HG03108 (cell line): ENCODE data around the gene KRT26.

ENCODE experiments used
- ATAC-seq: cut with Tn5 transposase; IDR thresholded peaks from one replicate; pipeline ENCODE4 v1.9.1; 2021; ENCODE audit warnings: moderate library complexity; ENCODE audit not compliant: unreplicated experiment

The KRT26 gene

DNA sequence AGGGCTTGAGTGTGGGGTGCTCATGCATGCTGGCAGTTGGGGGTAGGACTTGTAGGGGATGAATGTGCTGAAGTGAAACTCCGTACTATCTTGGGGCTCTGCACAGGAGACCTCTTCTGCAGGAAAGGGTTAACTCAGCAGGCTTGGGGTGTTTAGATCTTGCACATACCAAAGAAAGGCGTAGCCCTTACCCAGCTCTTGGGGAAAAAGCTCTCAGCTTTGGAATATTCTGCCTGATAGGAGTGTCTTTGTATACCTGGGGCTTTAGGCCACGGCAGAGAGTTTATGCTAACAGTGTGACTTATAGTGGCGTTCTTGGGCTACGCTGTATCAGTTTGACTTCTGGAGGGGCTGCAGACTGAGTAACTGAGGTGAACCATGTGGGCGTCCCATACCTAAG is 38.0 kb downstream of the KRT26 start:
- no peak for ATAC-seq

DNA sequence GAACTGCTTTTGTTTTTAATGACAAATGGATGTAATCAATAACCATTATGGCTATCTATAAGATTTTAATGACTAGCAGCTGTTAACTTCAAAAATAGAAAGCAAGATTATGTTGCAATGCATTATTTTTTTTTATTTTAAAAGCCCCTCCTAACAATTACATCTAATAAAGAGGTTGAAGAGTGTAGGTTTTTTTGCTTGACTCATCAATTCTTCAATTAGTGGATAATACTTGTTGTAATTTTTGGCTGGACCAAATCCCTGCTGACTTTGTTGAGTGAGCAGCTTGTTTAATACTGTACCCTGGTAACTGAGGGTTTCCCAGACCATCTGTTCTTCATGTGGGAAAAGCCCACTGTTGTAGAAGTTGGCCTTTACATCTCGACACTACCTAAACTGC is 41.0 kb downstream of the KRT26 start:
- ATAC-seq: no peak

DNA sequence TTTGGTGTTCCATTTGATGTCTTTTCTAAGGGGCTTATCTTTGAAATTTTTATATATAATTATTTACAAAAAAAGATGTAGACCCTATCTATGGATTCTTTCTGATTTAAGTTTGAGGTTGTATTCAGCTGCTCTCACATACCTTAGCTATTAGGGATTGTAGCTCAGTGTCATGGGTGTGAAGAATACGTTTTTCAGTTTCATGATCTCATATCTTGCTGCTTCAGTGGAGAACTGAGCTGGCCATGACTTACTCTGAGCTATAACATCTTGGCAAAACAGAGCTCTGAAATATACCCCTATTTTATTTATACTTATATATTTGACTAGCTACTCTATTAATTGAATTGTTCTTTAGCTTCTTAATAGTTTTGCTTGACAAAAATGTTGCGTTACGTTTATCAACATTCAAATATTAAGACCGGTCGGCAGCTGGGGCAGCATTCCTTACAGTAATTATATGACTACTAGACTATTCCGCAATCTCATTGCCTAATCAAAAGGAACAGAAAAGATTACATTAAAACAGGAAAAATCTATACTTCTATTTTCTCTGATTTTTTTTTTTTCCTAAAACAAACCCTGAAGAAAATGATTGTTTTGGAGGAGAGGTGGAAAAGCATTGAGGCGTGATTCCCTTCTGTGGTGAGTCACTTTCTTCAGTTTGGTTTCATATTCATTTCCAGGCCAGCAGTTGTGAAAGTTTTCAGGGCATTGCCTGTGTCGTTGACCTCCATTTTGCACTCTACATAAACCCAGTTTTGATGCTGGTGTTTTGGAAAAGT is 44.4 kb downstream of the KRT26 start:
- no peak for ATAC-seq

DNA sequence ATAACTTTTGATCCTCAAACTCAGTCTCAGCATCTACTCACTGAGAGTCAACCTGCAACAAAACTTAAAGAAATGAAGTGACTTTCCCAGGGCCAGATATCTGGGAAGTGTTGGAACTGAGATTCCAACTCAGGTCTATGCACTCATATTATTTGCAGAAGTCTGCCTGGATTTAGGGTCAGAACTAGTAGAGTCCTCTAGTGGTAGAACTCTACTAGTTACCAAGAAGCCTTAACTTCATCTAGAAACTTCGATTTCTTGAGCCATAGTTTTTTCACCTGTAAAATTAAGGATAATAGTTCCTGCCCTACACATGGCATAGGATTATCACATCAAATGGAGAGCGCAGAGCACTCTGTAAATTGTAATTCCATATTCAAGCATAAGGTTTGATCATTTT is 45.1 kb downstream of the KRT26 start:
- ATAC-seq: no peak

DNA sequence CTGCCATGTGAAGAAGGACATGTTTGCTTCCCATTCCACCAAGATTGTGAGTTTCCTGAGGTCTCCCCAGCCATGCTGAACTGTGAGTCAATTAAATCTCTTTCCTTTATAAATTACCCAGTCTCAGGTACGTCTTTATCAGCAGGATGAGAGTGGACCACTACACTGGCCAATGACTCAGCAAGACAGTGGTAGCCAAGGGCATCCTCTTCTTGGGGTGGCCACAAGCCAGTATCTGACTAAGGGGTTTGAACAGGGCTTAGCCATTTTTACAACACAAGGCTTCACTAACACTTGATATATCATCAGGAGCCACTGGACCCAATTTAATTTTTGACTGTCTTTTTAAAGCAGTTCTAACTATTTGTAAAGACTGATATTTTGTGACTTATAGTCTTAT is 47.3 kb downstream of the KRT26 start:
- no peak for ATAC-seq

DNA sequence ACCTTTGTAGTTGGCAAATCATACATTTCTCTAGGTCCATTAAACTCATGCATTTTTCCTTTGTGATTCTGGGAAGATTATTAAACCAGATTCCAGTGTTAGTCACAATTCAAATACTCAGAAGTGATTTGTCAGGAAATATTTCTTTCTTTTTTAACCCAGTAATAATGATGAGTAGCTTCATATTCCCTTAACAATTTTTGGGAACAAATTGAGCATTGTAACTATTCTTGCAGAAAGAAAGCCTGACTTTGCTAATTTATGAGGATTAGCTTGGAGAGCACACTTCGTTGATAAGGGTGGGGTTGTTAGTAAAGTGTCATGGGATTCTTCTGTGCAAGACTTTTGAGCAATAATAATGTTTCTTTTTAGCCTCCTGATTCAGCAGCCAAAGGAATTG is 49.8 kb downstream of the KRT26 start:
- ATAC-seq: no peak

DNA sequence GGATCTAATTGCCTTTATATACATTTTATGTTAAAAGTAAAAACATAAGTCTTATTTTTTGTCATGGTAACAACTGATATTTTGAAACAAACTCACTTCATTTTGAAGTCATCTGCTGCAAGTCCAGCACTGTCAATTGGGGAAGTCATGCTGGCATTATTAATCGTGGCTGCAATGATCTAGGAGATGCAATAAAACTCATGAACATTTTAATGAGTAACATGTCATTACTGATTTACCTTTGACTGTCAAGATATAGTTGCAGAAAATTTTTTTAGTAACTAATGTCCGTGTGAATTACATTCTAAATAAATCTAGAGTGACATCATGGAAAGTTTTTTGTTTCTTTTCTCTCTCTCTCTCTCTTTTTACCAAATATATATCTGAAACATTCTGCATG is 51.1 kb downstream of the KRT26 start:
- ATAC-seq: no peak

DNA sequence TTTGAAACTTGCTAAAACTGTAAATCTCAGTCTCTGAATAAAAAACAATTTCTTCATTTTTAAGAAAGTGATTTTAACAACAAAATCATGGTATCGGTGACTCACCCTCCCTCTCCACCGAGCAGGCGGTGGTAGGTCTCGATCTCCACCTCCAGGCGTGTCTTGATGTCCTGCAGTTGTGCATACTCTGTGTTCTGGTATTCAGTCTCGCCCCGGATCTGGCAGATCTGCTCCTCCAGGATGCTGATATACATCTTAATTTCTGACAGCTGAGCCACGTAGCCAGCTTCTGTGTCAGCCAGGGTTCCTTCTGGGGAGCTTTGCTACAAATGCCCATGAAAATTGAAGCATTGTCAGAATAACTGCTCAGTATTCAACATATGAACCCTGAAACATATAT is 53.1 kb downstream of the KRT26 start:
- no peak for ATAC-seq

DNA sequence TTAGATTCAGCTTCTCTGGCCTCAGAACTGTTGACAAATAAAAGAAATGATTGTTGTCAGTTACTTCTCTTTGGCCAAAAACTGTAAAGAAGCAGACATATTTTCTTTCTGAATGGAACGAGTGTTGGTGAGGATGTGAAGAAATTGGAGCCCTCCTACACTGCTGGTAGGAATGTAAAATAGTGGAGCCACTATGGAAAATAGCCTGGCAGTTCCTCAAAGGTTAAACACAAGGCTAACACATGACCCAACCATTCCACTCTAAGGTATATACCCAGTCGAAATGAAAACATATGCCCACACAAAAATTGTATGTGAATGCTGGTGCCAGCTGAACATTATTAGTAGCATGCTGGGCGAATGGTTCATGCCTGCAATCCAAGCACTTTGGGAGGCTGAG is 54.2 kb downstream of the KRT26 start:
- ATAC-seq: no peak
